H4 (cell line): ENCODE results near the gene PPBP. TPM values are rescaled to one million over a fixed set of nuclear protein-coding genes. Genes with fewer than 3 reads are reported as not detected.
"Not testable (repeated sequence)": the region's sequence is repeated elsewhere in the genome, so short reads cannot be mapped to it uniquely, and the experiment has no call there.

Experiments used
- DNase-seq: peaks from one replicate; pipeline ENCODE4 v3.0.0-alpha.2; 2015; ENCODE audit warnings: low spot score
- total RNA-seq: library from RNA; depleted of rRNA; stranded (reverse); fragments of >200 nt; shearing (Covaris generic); gene quantifications from 2 replicates; pipeline ENCODE4 v1.2.3, GENCODE V29; 2014

PPBP gene
- total RNA-seq, 1 experiment from 2014 or later, result not detected

DNA sequence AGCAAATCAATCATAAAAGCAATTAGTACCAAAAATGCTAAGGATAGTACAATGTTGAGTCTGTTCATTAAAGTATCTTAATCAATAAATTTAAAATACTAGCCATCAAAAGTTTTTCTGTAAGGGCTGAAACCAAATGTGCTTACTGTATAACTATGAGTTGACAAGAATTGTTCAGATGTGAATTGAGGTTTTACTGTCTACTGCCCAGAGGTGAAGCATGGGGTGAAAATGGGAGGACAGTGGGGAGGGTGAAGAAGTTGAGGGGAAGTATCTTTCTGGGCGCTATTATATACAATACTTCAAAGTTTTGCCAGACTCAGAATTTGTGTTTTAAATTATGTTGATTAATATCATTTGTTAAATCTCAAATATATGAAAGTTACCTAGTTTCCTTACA lies 4.1 kb upstream of the PPBP start:
- DNase-seq, result no peak

DNA sequence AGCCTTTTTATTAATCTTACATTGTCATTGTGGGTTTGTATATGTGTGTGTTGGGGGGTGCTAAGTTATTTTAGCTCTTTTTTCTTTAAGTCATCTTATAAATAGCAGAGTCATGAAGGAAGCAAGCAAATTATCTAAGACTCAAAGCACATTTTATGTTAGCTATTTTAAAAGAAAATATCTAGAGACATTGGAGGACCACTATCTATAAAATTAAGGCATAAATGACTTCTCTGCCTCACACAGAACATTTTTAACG lies 3.7 kb upstream of the PPBP start:
- no peak for DNase-seq

DNA sequence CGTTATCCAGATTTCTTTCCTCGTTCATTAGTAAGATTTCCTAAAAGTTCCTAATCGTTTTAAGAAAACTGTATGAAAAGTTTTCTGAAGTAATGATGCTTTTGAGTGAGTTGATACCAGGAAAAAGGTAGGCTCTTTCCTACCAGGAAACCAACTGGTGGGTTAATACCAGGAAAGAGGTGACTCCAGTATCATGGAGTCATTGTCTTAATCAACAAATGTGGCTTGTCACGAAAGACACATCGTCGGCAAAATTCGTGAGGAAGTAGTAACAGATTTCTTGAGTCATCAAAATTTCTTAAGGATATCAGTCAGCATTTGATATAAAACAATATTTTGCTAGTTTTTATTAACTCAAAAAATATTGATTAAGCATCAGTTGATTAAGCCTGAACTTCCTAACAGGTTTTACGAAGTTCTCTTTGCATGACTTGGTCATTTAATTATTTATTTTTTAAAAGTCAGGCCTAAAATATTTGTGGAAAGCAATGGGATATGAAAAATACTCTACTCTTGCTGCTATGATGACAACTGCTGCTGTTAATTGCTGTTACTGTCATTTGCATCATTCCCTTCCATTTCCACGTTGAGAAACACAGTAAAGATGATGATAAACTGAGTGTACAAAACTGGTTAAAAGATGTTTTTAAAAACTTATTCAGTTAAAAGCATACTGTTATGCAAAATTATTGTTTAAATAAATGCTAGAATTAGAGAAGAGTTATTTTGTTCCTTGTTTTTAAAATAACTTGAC lies 3.2 kb upstream of the PPBP start:
- no peak for DNase-seq

GRCh38 chr4:73989928-73990327 lies 1.9 kb upstream of the PPBP start:
- no peak for DNase-seq

GRCh38 chr4:73989031-73989430 lies 1.0 kb upstream of the PPBP start:
- DNase-seq, result no peak

DNA sequence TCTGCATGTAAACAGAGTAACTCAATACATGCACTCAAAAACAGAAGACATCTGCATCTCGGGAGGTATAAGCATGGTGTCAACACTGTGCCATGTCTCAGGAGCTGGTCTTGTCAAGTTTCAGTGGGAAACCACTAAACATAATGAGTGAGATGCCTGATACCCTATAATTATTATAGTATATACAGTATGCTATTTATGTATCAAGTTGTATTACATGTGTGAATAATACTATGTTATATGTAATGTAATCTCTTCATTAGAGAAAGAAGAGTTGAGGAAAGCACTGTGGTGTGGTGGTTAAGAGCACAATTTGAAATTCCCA lies 2.5 kb downstream of the PPBP start:
- no peak for DNase-seq

DNA sequence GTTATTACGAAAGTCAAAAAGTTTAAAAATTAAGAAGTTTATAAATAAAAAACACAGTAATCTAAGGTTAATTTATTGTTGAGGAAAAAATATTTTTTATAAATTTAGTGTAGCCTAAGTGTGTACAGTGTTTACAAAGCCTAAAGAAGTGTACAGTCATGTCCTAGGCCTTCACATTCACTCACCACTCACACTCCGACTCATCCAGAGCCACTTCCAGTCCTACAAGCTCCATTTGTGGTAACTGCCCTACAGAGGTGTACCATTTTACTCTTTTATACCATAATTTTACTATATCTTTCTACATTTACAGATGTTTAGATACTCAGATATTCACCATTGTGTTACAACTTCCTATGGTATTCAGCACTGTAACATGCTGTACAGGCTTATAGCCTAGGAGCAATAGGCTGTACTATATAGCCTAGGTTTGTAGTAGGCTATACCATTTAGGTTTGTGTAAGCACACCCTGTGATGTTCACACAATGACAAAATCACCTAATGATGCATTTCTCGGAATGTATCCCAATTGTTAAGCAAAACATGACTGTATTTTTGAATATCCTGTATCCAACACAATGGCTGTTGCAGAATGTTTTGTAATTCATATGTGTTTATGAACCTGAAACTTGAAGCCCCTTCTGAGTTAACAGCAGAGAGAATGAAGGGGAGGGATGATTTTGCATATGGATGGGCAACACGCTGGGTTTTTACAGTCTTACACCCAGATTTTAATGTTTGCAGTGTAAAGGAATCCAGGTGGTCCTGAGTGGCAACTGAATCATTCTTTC lies 3.1 kb downstream of the PPBP start:
- DNase-seq, result no peak

DNA sequence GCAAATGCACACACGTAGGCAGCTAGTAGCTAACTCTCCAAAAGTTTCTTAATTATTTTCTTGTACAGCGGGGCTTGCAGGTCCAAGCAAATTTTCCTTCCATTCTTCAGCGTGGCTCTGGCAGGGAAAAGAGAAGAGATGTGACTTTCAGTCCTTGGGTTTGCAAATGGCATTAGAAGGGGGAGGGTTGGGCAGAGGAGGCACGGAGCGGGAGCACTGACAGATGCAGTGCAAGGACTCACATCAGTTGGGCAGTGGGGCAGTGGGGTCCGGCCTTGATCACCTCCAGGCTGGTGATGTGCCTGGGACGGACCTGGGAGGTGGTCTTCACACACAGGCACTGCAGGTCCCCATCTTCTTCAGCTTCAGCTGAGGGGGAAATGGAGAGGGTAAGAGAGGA lies 6.8 kb downstream of the PPBP start:
- DNase-seq, result not testable (repeated sequence)

GRCh38 chr4:73979407-73979957 lies 8.5 kb downstream of the PPBP start:
- no peak for DNase-seq

DNA sequence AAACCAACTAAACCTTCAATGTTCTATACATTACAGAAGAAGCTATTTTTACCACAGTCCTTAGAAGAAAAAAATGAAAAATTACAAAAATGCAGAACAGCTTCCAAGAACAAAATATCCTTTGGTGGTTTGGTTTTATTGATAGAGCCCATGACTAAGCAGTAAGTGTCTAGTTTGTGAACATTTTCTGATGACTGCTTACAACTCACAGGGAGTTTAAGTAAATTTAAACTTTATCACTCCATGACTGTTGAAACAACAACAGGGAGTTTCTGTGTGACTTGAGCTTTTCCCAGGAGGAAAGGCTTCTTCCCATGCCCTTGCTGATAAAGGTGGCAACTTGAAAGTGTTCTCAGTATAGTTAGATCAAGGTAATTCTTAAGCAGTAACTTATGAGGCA lies 9.1 kb downstream of the PPBP start:
- DNase-seq, result peak; percentile 26

- DNase-seq, result no peak
Measured at GRCh38 chr4:73976716-73977115, 11.3 kb downstream of the PPBP start.

DNA sequence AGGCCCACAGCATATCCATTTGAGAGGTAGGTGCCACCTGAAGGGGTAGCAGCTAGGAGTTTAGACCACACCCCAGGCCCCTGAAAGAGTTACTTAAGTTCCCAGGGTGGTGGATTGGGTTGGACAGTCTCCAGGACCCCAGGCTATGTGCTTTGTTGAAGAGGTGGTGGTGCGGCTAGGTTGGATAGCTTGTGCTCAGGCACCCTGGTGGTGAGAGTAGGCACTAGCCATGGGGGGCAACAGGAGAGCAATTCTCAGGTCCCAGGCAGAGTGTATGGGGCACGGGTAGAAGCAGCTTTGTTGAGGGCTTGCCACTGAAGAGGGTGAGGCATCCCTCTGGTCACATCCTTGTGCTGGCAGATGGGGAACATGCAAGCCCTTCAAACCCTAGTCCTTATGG lies 11.8 kb downstream of the PPBP start:
- no peak for DNase-seq

- DNase-seq, result no peak
Measured at GRCh38 chr4:73974352-73974751, 13.6 kb downstream of the PPBP start.

DNA sequence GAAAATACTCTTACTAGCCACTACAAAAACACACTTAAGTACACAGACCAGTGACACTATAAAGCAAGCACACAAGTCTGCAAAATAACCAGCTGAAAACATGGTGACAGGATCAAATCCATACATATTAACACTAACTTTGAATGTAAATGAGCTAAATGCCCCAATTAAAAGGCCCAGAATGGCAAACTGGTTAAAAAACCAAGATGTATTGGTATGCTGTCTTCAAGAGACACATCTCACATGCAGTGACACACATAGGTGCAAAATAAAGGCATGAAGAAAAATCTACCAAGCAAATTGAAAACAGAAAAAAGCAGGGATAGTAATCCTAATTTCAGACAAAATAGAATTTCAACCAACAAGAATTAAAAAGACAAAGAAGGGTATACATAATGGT lies 17.0 kb downstream of the PPBP start:
- no peak for DNase-seq

- DNase-seq, result no peak
Measured at GRCh38 chr4:73970011-73970410, 18.0 kb downstream of the PPBP start.

DNA sequence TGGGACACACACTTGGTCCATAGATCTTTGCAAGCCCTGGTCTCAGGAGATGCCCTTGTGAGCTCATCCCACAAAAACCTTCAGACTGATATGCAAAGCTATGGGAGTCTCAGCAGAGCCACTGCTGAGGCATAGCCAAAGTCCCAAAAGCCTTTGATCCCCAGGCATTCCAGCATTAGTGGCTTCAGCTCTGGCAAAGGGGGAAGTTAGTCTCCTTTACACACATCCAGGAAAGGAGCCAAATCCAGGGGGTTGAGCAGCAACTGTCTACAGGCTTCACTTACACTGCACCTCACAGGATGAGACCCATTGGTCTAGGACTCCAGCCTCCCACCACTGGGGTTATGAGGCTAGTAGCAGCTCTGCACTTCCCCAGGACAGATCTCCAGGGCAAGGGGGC lies 20.1 kb downstream of the PPBP start:
- no peak for DNase-seq

GRCh38 chr4:73964862-73965611 lies 23.0 kb downstream of the PPBP start:
- DNase-seq, result peak; percentile 16

GRCh38 chr4:73962724-73963123 lies 25.3 kb downstream of the PPBP start:
- no peak for DNase-seq

GRCh38 chr4:73959041-73959440 lies 28.9 kb downstream of the PPBP start:
- DNase-seq, result not testable (repeated sequence)

GRCh38 chr4:73952352-73952751 lies 35.6 kb downstream of the PPBP start:
- DNase-seq, result no peak

- not testable (repeated sequence) for DNase-seq
Measured at GRCh38 chr4:73950376-73950920, 37.5 kb downstream of the PPBP start.

DNA sequence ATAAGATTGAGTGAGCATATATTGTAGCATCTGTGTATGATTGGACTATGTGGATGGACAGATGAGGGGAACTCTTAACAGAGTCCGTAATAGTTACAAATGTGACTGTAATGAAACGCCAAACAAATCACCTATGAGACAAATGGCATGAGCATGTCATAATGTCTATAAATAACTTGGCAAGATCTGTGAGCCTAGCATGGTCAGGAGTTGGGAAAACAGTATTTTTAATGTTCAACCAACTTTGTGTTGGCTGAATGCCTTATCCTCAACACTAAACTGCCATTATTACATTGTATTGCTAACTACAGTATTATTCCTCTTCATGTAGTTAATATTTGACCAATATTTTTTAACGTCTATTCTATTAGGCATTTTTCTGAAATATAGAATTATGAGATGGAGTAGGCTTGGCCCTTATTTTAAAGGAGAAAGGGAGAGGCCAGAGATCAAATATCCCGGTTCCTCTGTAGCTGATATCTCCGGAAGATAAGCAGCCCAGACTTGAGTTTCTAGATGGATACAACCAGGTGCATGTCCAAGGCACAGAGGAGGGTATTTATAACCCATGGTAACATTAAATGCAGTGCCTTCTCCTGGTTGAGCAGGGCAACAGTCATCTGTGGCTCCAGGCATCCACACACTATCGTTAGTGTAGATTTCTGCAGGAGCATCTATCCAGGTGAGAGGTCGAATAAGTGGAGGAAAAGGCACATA lies 38.8 kb downstream of the PPBP start:
- DNase-seq, result no peak
